HEK293 (cell line): ENCODE results near the gene ITGB3.

ENCODE experiments used
- SP2 ChIP-seq: fragments of 450-650 bp; formaldehyde crosslinking; IDR thresholded peaks from 2 replicates; pipeline ENCODE4 v1.5.1; 2016; ENCODE audit warnings: missing biosample characterization, missing genetic modification characterization
- ZNF132 ChIP-seq: fragments of 450-650 bp; formaldehyde crosslinking; IDR thresholded peaks from 2 replicates; pipeline ENCODE4 v1.5.1; 2017; ENCODE audit warnings: missing biosample characterization, missing genetic modification characterization, borderline replicate concordance
- ZNF785 ChIP-seq: fragments of 450-650 bp; formaldehyde crosslinking; IDR thresholded peaks from 2 replicates; pipeline ENCODE4 v1.5.1; 2016; ENCODE audit warnings: missing biosample characterization, missing genetic modification characterization

DNA sequence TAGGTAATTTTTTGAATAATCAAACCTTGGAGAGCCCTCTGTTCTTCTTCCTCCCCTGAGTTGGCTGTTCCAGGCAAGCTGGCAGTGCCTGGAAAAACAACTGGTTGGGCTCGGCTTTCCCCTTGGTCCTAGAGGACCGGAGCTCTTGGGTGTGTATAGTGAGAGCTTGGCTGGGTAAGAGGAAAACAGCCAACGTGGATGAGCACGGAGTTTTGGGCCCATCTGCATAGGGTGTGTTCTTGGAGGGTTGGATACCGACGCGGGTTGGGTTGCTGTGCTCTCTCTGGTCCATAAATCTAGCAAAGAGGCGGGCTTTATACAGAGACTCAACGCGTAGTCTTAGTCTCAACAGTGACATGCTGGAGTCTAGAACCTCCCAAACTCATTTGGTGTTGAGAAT lies 23.2 kb downstream of the ITGB3 start:
- TF ChIP-seq SP2 (tag by site-specific recombination) (peak; percentile 20; the same call in 1 of the 2 replicates), ZNF785 (tag by site-specific recombination) (no peak), ZNF132 (tag by site-specific recombination) (no peak)
